WTC11 (cell line): ENCODE results near the gene CPT1A.

ENCODE experiments used
- AFF4 ChIP-seq: sonication (generic); formaldehyde crosslinking; IDR thresholded peaks from 2 replicates; pipeline ENCODE4 v1.8.1; 2023; ENCODE audit warnings: mild to moderate bottlenecking, missing genetic modification reagents, borderline replicate concordance
- ATF1 ChIP-seq: sonication (generic); formaldehyde crosslinking; IDR thresholded peaks from 2 replicates; pipeline ENCODE4 v1.8.1; 2023; ENCODE audit warnings: mild to moderate bottlenecking, moderate library complexity, missing genetic modification reagents
- CREB1 ChIP-seq: sonication (generic); formaldehyde crosslinking; IDR thresholded peaks from 2 replicates; pipeline ENCODE4 v1.8.0; 2023; ENCODE audit warnings: mild to moderate bottlenecking, missing genetic modification reagents
- CREM ChIP-seq: sonication (generic); formaldehyde crosslinking; IDR thresholded peaks from 2 replicates; pipeline ENCODE4 v1.8.1; 2022; ENCODE audit warnings: mild to moderate bottlenecking, missing genetic modification reagents, moderate library complexity
- CTCF ChIP-seq: fragments of 200-600 bp; IDR thresholded peaks from 2 replicates; pipeline ENCODE4 v1.8.0; 2022; ENCODE audit warnings: antibody characterized with exemption
- GTF2I ChIP-seq: fragments of 250-450 bp; sonication (Bioruptor Pico); conservative IDR thresholded peaks from 2 replicates; pipeline ENCODE4 v1.4.0; 2021; ENCODE audit warnings: mild to moderate bottlenecking
- MXD4 ChIP-seq: fragments of 250-450 bp; sonication (Bioruptor Pico); IDR thresholded peaks from 2 replicates; pipeline ENCODE4 v1.8.0; 2021; ENCODE audit warnings: mild to moderate bottlenecking, moderate library complexity, borderline replicate concordance
- NFYB ChIP-seq: sonication (generic); formaldehyde crosslinking; conservative IDR thresholded peaks from 2 replicates; pipeline ENCODE4 v1.8.0; 2022; ENCODE audit warnings: low read depth, missing genetic modification reagents
- TEAD4 ChIP-seq: sonication (generic); formaldehyde crosslinking; IDR thresholded peaks from 2 replicates; pipeline ENCODE4 v1.8.0; 2022; ENCODE audit warnings: mild to moderate bottlenecking, missing genetic modification reagents
- ZNF232 ChIP-seq: sonication (generic); formaldehyde crosslinking; IDR thresholded peaks from 2 replicates; pipeline ENCODE4 v1.8.0; 2022; ENCODE audit warnings: mild to moderate bottlenecking, missing genetic modification reagents
- ZNF512 ChIP-seq: sonication (generic); formaldehyde crosslinking; IDR thresholded peaks from 2 replicates; pipeline ENCODE4 v1.8.1; 2022; ENCODE audit warnings: missing genetic modification reagents, borderline replicate concordance
- ZSCAN18 ChIP-seq: fragments of 250-450 bp; sonication (Bioruptor Pico); IDR thresholded peaks from 2 replicates; pipeline ENCODE4 v2.1.2; 2022; ENCODE audit warnings: mild to moderate bottlenecking, moderate library complexity
- TF ChIP-seq, protein P1 (sequence below): sonication (generic); formaldehyde crosslinking; conservative IDR thresholded peaks from 2 replicates; pipeline ENCODE4 v1.8.1; 2022; ENCODE audit warnings: mild to moderate bottlenecking, missing genetic modification reagents

DNA sequence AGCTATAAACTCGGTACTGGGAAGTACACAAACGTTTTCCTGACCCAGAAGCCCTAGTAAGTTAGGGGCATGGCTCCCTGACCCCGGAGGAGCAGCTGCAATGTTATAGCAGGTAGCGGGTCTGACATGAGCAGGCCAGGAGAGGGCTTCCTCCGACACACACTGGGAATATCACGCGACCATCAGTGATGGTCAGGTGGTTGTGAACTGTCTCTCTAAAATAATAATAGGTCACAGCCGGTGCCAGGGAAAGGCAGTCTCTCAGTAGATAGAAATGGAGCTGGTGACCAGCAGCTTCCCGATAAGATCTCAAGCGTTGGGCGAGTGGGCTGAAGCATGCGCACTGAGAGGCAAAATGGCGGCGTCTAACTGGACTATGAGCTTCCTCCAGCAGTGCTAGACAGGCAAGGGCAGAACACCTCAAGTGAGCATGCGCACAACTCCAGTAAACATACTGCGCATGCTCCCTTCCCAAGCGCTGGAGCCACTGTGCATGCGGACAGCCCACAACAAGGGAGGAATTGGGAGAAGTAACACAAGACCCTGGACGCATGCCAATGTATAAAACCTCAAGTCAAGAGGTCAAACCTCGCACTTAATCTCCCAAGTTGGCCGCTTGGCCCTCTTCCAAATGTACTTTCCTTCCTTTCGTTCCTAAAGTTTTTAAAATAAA is 68.1 kb downstream of the CPT1A start:
- no peak for TF ChIP-seq CTCF
- TF ChIP-seq ZNF512 (CRISPR knock-in tag) = no peak
- TF ChIP-seq AFF4 (CRISPR knock-in tag) = no peak
- TF ChIP-seq CREB1 (CRISPR knock-in tag) = no peak
- TF ChIP-seq, protein P1, sequence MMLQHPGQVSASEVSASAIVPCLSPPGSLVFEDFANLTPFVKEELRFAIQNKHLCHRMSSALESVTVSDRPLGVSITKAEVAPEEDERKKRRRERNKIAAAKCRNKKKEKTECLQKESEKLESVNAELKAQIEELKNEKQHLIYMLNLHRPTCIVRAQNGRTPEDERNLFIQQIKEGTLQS (CRISPR knock-in tag) = no peak
- no peak for TF ChIP-seq GTF2I (CRISPR knock-in tag)
- no peak for TF ChIP-seq ATF1 (CRISPR knock-in tag)
- no peak for TF ChIP-seq ZNF232 (CRISPR knock-in tag)
- no peak for TF ChIP-seq TEAD4 (CRISPR knock-in tag)
- TF ChIP-seq NFYB = no peak
- no peak for TF ChIP-seq ZSCAN18 (CRISPR knock-in tag)
- TF ChIP-seq CREM = no peak
- no peak for TF ChIP-seq MXD4 (CRISPR knock-in tag)
